Smooth muscle cell (in vitro differentiated cells): ENCODE results near the gene PITPNC1. TPM values are rescaled to one million over a fixed set of nuclear protein-coding genes. Genes with fewer than 3 reads are reported as not detected.
A peak's percentile ranks its signal among the peaks of the same experiment; 100 is the strongest.

ENCODE experiments used
- DNase-seq: peaks from one replicate; lab custom pipeline; 2025; ENCODE audit not compliant: unreplicated experiment; lab: John Stamatoyannopoulos, UW
- H2AFZ ChIP-seq: fragments of 200-600 bp; sonication (generic); 2 replicates; pipeline ENCODE4 v1.6.0; 2016; ENCODE audit warnings: antibody characterized with exemption, low read depth, mild to moderate bottlenecking
- H3F3A ChIP-seq: fragments of 200-600 bp; sonication (generic); 2 replicates; pipeline ENCODE4 v1.6.0; 2017; ENCODE audit warnings: antibody characterized with exemption, low read depth
- H3K27ac ChIP-seq: fragments of 200-600 bp; sonication (generic); 2 replicates; pipeline ENCODE4 v1.5.1; 2016; ENCODE audit warnings: low read depth, mild to moderate bottlenecking
- H3K27me3 ChIP-seq: fragments of 200-600 bp; sonication (generic); 2 replicates; pipeline ENCODE4 v1.6.1; 2016; ENCODE audit warnings: low read depth, mild to moderate bottlenecking
- H3K36me3 ChIP-seq: fragments of 200-600 bp; sonication (generic); 2 replicates; pipeline ENCODE4 v1.5.1; 2016; ENCODE audit warnings: low read depth
- H3K4me1 ChIP-seq: fragments of 200-600 bp; sonication (generic); 2 replicates; pipeline ENCODE4 v1.5.1; 2016; ENCODE audit warnings: low read depth
- H3K4me2 ChIP-seq: fragments of 200-600 bp; sonication (generic); 2 replicates; pipeline ENCODE4 v1.6.0; 2016; ENCODE audit warnings: mild to moderate bottlenecking
- H3K4me3 ChIP-seq: fragments of 200-600 bp; sonication (generic); 2 replicates; pipeline ENCODE4 v1.5.1; 2016; ENCODE audit warnings: mild to moderate bottlenecking
- H3K79me2 ChIP-seq: fragments of 200-600 bp; sonication (generic); 2 replicates; pipeline ENCODE4 v1.6.0; 2016; ENCODE audit warnings: low read depth, mild to moderate bottlenecking
- H3K9ac ChIP-seq: fragments of 200-600 bp; sonication (generic); 2 replicates; pipeline ENCODE4 v1.6.0; 2016; ENCODE audit warnings: low read depth
- H3K9me3 ChIP-seq: fragments of 200-600 bp; sonication (generic); replicated peaks from 2 replicates; pipeline ENCODE4 v1.5.1; 2016; ENCODE audit warnings: low read depth
- H4K20me1 ChIP-seq: fragments of 200-600 bp; sonication (generic); 2 replicates; pipeline ENCODE4 v1.6.0; 2016; ENCODE audit warnings: low read depth
- WGBS: methylation state at CpG from one replicate; pipeline ENCODE4 v1.1.7; 2016; ENCODE audit warnings: low lambda C conversion rate; 5-methylcytosine and 5-hydroxymethylcytosine counted together
- polyA plus RNA-seq: library from polyadenylated mRNA; unstranded; fragments of >200 nt; fragmentation: Nextera tagmentation; extraction: Ambion mirVana; gene quantifications from 2 replicates; pipeline ENCODE4 v1.2.1, GENCODE V29; 2016
- total RNA-seq: library from RNA; depleted of rRNA; stranded (reverse); fragments of >200 nt; gene quantifications from 2 replicates; pipeline ENCODE4 v1.2.3, GENCODE V29; 2014
- TF ChIP-seq, protein P1 (sequence below): fragments of 200-600 bp; sonication (generic); IDR thresholded peaks from 2 replicates; pipeline ENCODE4 v1.5.1; 2017; ENCODE audit warnings: borderline replicate concordance, mild to moderate bottlenecking, antibody characterized with exemption; ENCODE audit not compliant: insufficient read depth, poor library complexity, severe bottlenecking

Gene PITPNC1
- total and polyA plus RNA-seq, 2 experiments from 2014 or later, result 9.6 to 12.5 TPM

DNA sequence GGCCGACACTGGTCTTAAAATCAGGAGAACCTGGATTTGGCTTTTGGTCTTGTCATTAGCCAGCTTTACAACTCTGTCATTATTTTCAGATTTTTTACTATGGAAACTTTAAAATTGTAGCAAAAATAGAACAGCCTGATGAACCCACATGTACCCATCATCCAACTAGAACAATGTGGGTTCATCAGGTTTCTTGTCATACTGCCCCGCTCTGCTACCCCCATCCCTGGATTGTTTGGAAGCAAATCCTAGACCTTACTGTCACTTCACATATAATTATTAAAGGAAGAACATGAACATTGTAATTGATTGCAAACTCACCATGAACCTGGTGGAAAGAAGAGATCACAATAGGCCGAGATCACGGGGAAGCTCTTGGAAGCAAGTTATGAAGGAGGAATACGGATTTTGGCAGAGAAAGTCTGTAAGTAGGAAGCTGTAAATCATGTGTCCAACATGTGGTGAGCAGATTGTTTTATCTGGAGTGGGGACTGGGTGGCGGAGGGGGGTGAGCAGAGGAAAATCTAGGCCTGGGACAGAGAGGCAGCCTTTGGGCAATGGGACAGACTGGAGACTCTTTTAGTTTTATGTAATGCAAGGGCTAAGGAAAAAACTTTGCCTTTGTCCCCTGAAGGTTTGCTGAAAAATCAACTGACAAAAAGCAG lies 67.0 kb downstream of the PITPNC1 start:
- Histone ChIP-seq H3K27ac (no peak overlapping the region), H3K79me2 (peaks cover 17% of the 10 kb centered on the region), H3K4me3 (no peak overlapping the region), H4K20me1 (no peaks in the 10 kb centered on the region), H3K27me3 (no peaks in the 10 kb centered on the region), H3K9ac (no peak overlapping the region), H2AFZ (no peak overlapping the region), H3K4me2 (no peak overlapping the region), H3K4me1 (peaks cover 46% of the 10 kb centered on the region), H3K9me3 (no peaks in the 10 kb centered on the region), H3K36me3 (no peaks in the 10 kb centered on the region), H3F3A (peaks cover 4% of the 10 kb centered on the region)
- WGBS, result 60% methylated on average over 6 of the region's 6 CpGs
- no peak for DNase-seq
- TF ChIP-seq, protein P1, sequence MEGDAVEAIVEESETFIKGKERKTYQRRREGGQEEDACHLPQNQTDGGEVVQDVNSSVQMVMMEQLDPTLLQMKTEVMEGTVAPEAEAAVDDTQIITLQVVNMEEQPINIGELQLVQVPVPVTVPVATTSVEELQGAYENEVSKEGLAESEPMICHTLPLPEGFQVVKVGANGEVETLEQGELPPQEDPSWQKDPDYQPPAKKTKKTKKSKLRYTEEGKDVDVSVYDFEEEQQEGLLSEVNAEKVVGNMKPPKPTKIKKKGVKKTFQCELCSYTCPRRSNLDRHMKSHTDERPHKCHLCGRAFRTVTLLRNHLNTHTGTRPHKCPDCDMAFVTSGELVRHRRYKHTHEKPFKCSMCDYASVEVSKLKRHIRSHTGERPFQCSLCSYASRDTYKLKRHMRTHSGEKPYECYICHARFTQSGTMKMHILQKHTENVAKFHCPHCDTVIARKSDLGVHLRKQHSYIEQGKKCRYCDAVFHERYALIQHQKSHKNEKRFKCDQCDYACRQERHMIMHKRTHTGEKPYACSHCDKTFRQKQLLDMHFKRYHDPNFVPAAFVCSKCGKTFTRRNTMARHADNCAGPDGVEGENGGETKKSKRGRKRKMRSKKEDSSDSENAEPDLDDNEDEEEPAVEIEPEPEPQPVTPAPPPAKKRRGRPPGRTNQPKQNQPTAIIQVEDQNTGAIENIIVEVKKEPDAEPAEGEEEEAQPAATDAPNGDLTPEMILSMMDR, result no peak

DNA sequence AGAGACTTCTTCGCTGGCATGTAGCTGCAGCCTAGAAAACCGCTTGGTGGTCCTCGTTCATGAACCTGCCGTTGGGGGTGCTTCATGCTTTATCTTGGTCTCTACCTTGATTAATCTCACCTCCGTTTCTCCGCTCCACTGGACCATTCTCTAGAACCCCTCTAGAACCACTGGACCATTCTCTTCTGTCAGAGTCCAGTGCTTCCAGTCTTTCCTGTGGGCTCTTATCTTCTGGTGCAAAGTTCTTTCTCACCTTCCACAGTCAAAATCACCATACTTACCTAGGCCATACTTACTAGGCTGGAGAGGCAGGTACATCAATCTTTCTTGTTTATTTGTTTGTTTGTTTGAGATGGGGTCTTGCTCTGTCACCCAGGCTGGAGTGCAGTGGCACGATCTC lies 71.4 kb downstream of the PITPNC1 start:
- H3K36me3 ChIP-seq, result no peaks in the 10 kb centered on the region
- H3K9ac ChIP-seq, result no peak overlapping the region
- no peak overlapping the region for H3K4me2 ChIP-seq
- H2AFZ ChIP-seq, result no peak overlapping the region
- TF ChIP-seq, protein P1, result no peak
- H3K27me3 ChIP-seq, result no peaks in the 10 kb centered on the region
- no peak overlapping the region for H3K4me3 ChIP-seq
- H3K79me2 ChIP-seq, result peaks cover 7% of the 10 kb centered on the region
- no peaks in the 10 kb centered on the region for H3K9me3 ChIP-seq
- H4K20me1 ChIP-seq, result no peaks in the 10 kb centered on the region
- H3K4me1 ChIP-seq, result peaks cover 6% of the 10 kb centered on the region
- no peak for DNase-seq
- no peak overlapping the region for H3K27ac ChIP-seq
- H3F3A ChIP-seq, result no peaks in the 10 kb centered on the region
- WGBS, result 97% methylated on average over 7 of the region's 7 CpGs

DNA sequence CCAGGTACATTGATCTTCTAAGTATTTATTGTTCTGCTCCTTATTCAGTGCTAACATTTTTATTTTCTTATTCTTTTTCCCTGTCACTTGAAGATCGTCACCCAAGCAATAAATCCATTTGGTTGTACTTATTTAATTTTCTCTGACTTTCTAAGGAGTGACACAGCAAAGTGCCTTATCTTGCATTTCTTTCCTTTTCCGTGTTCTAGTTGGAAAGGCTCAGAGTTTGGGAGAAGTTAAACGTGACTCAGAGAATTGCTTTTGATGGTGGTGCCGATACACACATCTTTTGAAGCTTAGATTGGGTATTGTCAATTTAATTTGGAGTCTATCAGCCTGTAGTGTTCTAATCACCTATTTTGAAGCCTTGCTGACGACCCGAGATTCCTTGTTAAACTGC lies 72.0 kb downstream of the PITPNC1 start:
- TF ChIP-seq, protein P1, result no peak
- Histone ChIP-seq H3K27me3 (no peaks in the 10 kb centered on the region), H3F3A (no peaks in the 10 kb centered on the region), H3K27ac (no peak overlapping the region), H3K9ac (no peak overlapping the region), H3K4me3 (no peak overlapping the region), H3K4me2 (no peak overlapping the region), H3K9me3 (no peaks in the 10 kb centered on the region), H3K36me3 (no peaks in the 10 kb centered on the region), H3K79me2 (peaks cover 8% of the 10 kb centered on the region), H3K4me1 (peaks cover 2% of the 10 kb centered on the region), H2AFZ (peak overlapping the region; percentile 38), H4K20me1 (no peaks in the 10 kb centered on the region)
- 57% methylated on average over 6 of the region's 6 CpGs for WGBS
- DNase-seq, result no peak
